Measurements from ENCODE around the gene FNDC8.
"Not testable (repeated sequence)": the region's sequence is repeated elsewhere in the genome, so short reads cannot be mapped to it uniquely, and the experiment has no call there.

The FNDC8 gene

DNA sequence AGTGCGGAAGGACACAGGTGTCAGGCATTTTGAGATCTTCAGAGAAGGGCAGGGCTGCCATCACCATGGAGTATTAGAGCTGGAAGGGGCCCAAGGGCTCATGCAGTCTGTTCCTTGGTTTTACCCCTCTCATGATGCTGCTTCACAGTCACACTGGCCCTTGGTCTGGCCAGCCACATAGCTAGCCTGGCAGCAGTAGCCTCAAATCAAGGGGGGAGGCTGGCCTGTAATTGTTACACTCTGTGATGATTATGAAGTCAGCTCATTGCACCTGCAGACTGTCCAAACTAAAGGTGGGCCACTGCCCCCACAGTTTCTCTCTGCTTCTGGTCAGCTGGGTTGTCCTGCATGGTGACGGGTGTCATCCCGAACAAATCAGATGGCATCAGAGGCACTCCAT, at the start of gene FNDC8:
FNDC8 (plus strand) TSS at position 301 of the 400 bp plus-strand sequence; CDS start at position 380, 79 bp downstream.
- no peak for DNase-seq

DNA sequence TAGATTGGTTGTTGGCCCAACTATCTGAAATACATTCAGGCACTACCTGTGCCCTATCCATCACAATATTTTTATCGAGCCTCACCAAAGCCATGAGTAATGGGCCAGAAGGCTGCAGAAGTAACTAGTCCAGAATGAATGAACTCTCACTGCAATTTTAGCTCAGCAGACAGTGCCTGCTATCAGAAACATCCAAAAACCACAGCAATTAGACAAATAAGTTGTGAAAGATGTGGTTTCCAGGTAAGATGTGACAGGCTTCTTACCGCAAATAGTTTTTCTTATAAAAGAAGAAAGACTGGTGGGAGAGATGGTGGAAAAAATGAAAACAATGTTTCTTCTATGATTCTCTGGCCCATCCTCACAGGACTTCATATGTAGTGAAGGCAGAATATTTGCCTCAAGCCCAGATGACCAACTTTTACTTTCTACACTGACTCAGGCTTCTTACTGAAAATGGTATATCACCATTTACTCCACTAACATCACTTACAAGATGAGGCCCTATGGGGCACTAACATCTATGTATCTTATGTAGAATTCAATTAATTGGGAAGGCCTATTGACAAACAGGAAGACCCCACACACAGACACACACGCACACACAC, 48.1 kb upstream of the FNDC8 start:
- DNase-seq: no peak

DNA sequence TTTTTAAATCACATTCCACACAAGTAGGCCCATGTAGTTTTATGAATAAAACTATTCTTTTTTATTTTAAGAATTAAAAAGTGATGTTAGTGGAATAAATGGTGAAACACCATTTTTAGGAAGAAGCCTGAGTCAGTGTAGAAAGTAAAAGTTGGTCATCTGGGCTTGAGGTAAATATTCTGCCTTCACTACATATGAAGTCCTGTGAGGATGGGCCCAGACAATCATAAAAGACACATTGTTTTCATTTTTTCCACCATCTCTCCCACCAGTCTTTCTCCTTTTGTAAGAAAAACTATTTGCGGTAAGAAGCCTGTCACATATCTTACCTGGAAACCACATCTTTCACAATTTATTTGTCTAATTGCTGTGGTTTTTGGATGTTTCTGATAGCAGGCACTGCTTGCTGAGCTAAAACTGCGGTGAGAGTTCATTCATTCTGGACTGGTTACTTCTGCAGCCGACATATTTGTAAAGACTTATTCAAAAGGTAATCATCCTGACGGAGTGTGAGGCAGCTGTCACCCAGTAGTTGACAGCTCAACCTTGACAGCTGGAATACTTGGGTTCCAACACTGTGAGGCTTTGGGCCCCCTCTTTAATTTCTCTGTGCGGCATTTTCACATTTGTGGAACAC, 47.3 kb upstream of the FNDC8 start:
- DNase-seq: no peak

DNA sequence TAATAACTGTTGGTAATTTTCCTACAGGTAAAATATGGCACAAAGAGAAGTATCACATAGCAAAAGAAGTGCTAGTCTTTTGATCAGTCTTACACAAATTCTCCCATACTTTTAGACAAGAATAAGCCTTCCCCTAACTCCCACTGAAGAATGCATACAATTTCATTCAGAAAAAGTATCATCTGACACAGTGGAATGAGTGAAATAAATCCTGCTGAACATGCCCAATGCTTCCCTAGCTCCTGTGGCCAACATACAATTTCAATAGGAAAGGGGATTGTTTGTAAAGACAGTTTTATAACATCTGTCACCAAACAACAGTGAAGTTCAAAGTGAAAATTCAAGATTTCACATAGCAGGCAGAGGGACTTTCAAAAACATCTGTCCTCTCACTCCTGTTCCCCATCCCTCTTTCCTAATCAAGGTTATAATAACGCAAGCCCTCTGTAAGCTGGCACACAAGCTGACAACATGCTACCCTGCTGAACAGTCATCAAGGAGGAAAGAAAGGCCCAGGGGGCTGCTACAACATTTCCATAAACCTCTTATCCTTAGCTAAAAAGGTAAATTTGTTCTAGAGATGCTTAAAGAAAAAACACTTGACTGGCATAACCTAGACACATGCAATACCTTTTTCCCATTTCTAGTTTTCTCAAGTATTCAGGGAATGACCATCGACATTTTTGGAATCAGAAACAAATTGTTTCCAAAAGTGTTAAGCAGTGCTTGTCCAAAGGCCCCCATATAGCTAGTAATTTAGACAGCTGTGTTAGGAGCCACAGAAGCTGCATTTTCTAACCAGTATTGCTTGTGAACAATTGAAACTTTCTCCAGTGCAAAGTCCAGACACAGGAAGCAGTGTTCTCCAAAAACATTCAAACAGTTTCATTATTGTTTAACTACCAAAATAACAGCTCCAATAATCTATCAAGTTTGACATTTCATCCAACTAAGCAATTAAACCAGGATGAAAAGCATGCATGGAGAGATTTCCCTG, 46.4 kb upstream of the FNDC8 start:
- no peak for DNase-seq

DNA sequence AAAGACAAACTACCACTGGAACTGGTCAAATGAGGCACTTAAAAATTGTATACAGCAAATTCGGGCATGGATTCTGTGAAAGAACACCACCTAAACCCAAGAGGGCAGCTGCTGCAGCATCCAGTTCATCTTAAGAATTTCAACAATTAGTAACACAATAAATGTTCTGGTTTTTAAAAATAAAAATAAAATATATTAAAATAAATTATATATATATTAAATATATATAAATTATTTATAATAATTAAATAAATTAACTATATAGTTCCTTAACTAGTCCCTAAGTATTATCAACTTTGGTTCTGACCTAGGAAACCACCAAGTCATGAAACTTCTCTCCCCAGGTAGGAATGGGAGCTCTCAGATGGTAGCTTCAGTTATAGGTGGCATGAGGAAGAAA, 44.5 kb upstream of the FNDC8 start:
- no peak for DNase-seq

DNA sequence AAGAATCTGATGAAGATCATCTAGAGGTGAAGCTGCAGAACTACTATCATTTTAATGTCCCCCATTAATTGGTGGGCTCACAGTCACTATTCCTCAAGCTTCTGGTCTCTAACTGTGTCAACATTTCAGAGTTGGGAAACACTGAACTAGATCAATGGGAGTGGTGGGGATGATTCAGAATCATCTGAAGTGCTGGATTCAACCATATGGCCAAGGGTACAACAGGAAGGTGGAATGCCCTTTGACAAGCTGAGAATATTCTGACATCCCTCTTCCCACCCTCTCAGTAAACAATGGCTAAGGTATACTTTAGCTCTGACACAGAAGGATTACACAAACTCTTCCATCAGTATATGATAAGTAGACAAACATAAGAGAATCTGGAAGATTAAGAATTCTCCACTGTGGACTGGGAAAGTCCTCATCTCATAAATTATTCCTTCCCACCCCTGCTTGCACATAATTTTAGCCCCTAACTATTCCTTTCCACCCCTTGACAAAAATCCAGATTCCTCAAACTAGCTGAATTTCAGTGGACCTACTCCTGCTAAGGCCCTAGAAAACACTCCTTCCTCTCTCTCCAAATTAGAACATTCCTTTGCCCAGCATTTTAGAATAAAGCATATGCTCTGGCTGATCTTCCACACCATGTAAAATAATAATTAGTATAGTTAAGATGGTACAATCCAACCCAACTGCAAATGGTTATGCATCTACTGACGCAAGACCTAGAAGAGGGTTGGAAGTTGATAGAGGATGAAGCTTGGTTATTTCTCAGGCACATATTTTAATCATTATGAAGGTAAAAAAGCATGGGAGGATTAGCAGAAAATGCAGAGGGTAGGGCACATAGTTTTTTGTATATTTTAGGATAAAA, 41.6 kb upstream of the FNDC8 start:
- no peak for DNase-seq

DNA sequence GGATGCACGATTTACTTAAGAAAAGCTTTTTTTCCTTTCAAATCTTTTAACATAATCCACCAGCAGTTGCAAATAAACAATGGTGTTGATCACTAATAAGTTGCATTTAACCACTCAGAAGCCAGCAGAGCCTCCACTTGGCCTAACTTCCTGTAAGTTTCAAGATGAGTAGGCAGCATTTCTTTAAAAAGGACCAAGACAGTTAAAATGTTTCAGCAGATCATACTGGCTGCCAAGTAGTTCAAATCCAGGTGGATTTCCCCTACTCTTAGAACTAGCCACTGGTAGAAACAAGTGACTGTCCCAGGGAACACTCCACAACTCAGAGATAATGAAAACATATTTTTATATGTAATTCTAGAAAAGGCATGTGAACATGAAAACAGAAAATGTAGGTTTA, 40.9 kb upstream of the FNDC8 start:
- DNase-seq: no peak

DNA sequence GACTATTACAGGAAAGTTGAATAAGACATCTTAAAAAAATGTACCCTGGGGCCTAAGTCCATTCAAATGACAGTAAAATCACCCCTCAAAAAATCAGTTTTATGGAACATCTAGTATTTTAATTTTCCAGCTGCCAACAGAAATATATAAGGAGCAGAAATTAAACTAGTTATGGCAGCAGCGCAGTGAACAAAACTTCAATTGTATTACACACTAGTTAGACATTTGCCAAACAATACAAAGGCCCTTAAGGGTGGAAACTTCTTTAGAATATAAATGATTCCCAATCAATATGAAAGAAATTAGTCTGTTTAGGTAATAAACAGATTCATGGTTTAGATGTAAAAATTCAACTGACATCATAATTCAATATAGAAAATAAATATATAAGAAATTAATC, 39.8 kb upstream of the FNDC8 start:
- DNase-seq: no peak

DNA sequence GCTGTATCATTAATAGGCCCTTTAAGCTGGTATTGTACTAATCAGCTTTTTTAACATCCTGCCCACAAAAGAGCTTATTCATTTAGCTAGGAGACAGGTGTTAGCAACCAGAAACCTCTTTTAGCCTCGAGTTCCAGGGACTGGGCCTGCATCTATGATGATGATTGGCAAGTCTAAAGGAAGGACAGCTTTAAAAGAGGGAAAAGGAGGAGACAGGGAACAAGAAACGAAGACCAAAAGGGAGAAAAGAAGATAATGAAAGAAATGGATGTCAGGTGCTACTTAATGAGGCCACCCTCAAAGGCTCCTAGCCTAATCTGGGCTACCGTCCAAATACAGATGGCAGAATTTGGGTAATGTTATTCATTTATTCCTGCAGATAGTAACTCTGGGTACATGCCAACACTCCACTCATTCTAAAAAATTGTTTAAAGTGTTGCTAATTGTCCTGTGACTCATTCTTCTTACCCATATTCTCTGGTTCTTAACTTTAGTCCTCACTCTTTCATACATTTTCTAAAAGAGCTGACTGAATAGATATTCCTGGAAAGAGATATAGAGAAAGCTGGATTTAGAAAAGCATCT, 39.2 kb upstream of the FNDC8 start:
- no peak for DNase-seq

DNA sequence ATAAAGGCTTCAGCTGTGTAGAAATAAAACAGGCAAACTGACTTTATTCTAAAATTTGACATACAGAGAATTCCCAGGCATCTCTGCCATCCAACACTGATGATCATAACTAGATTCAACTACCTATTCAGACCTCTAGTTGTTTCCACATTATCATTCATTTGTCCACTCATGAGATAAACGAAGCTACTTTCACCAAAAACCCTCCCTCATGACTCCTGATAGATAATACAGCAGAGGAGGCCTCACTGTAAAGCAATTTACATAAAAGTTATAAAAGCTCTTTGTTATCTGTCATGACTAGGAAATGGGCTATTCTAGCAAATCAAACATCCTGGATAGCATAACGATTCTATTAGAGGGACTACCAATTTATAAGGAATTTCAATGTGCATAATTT, 38.3 kb upstream of the FNDC8 start:
- no peak for DNase-seq

DNA sequence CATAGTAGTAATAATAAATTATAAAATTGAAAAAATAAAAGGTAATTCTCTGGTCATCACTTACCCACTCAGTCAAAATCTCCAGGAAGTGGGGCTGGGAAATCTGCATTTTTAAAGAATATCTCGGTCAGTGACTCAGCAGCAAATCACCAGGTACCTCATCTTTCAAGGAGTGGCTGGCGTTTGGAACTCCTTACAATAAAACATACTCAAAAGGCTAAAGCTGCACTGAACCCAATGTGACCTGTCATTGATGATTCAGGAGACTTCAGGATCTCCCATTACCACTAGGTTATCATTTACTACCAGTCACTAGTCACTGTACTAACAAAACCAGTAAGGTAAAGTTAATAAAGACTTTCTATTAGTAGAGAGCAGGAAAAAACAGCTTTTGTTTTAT, 36.4 kb upstream of the FNDC8 start:
- no peak for DNase-seq

DNA sequence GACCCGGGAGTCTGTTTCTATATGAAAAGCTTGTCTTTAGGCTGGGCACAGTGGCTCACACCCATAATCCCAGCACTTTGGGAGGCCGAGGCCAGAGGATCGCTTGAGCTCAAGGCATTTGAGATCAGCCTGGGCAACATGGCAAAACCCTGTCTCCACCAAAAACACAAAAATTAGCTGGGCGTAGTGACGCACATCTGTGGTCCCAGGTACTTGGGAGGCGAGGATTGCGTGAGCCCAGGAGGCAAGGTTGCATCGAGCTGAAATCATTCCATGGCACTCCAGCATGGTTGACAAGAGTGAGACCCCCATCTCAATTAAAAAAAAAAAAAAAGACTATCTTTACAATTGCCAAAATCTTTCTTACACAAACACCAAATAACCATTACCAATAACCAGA, 35.3 kb upstream of the FNDC8 start:
- DNase-seq: no peak

DNA sequence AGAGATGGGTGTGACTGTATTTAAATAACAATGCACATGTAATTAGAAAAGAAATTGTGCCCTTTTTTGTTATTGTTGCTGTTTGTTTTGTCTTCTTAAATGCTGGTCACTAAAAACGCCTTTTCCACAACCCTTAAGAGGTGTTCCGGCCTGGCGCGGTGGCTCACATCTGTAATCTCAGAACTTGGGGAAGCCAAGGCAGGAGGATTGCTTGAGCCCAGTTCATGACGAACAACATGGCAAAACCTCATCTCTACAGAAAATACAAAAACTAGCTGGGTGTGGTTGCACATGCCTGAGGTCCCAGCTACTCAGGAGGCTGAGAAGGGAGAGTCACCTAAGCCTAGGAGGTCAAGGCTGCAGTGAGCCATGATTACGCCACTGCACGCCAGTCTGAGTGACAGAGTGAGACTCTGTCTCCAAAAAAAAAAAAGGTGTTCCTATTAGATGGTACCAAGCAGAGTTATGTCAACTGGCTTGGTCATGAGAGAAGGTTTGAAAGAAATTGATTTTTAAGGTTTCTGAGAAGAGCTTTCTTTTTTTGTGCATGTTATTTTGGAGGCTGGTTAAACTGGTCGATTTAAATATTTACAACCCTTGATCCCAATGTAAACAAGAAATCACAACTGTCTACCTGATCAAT, 34.4 kb upstream of the FNDC8 start:
- no peak for DNase-seq

DNA sequence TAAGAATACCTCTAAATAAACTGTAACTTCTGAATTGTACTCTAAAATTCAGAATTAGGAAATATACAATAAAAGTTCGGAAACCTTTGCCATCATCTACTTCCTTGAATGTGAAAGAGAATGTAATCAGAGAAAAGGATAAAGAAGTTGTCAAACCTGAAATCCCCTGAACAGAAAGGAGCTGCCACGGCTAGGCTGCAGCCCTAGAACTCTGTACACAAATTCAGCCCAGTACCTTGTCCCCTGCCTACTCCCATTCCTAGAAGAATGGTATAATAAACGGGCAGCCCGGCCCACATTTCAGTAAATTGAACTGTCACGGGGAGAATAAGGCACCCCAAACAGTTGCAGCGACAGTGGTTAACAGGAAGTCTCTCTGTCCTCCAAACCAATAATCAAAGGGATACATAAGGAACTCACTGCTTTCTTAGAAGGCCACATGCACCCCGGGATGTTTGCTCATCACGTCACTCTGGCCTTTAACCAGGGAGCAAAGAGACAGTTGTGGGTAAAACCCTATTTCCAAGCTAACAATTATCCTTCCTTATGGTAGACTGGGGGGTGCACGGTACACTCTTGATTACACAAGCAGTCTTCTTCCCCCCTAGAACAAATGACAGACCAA, 33.6 kb upstream of the FNDC8 start:
- peak; percentile 45 for DNase-seq

DNA sequence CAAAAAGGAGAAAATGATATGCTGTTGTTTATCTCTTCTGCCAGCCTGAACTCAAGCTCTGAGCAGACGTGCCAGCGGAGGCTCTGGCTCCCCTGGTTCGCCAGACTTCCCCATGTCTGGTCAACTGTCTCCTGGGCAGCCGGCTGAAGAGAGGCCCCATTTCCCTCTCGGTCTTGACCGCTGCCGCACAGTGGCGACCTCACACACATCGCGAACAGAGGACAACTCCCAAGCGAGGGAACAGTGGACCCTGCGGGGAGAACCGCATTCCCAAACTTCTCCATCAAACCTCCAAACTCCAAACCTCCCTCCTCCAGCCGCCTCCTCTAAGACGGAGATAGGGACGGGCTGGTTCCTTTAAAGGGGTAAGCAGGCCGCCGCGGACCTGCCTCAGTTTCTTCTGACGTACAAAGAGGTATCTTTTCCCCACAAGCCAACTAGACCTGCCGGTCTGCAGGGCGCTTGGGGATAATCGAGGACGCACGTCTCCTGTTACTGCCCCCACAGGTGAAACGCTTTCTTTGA, 33.0 kb upstream of the FNDC8 start:
- peak; percentile 65 for DNase-seq

DNA sequence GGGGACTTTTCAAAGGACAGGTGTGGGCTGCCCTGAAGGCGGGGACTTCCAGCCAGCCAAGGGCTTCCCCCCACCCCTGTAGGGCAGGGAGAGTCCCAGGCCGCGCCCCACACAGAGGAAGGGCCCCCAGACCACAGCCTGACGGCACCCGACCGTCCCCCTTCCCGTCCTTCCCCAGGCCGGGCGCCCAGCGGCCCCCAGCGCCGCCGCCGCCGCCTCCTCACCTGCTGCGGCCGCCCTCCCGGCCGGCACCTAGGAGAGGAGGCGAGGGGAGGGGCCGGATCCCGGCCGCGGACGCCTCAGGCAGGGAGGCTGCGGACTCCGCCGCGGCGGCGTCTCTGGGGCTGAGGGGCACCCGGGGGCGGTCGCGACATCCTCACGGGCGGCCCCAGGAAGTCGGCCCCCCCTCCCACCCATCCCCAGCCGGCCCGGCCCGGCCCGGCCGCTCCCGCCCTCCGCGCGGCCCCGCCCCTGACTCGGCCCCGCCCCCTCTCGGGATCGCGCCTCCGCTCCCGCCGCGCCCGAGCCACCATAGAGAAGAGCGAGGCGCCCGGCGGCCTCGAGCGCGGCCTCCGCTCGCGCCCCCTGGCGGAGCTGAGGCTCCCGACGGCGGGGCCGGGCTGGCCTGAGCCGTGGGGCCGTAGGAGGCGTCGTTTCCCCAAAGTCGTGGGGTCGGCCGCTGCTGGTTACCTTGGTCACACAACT, 32.4 kb upstream of the FNDC8 start:
- DNase-seq: peak; percentile 93

DNA sequence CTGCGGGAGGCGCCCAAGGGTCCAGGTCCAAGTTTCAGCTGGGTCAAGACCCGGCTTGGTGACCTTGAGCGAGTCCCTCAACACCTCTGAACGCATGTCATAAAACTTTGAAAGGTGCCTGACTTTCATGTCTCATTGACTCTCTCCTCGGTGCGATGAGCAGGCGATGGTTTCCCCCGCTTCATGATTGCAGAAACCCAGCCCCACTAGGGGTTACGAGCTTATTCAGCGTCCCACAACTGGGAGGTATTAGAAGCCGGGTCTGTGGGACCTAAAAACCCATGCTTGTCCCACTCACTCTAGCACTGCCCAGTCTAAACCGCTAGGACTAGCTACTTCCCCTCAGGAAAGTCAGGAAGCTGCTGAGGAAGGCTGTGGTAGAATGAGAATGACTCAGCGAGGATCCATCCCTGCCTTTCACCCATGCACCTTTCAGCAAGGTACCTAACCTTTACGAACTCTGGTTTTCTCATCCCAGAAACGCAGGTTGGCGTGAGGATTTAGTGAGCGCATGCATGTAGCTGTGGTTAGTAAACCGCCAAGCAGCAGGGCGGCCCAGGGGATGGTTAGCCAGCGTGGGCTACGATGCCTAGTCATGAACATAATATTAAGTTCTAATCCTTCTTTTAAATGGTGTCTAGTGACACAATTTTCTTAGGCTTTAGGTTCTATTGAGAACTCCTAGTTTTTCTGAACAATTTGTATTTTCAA, 31.7 kb upstream of the FNDC8 start:
- no peak for DNase-seq

DNA sequence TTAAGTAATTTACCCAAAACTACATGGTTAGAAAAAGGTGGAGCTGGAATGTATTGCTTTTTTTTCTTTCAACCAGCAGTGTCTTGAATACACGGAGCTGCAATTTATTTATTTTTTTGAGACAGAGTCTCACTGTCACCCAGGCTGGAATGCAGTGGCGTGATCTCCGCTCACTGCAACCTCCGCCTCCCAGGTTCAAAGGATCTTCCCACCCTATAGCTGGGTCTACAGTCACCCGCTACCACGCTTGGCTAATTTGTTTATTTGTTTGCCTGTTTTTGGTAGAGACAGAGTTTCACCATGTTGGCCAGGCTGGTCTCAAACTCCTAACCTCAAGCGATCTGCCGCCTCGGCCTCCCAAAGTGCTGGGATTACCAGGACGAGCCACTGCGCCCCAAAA, 30.7 kb upstream of the FNDC8 start:
- not testable (repeated sequence) for DNase-seq

DNA sequence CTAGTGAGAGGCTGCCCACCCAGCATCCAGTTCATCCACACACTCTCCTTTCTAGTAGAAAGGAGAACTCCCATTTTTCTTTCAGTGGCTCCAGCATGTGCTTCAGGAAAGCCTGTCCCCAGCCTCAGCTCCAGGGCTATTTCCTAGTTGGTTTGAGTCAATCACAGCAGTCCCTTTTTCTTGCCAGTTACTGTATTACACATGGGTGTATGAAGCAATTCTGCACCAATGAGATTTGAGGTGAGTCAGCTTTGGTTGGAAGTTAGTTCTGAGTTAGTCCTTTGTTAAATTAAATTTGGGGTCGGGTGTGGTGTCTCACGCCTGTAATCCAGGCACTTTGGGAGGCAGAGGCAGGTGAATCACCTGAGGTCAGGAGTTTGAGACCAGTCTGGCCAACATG, 26.5 kb upstream of the FNDC8 start:
- no peak for DNase-seq

DNA sequence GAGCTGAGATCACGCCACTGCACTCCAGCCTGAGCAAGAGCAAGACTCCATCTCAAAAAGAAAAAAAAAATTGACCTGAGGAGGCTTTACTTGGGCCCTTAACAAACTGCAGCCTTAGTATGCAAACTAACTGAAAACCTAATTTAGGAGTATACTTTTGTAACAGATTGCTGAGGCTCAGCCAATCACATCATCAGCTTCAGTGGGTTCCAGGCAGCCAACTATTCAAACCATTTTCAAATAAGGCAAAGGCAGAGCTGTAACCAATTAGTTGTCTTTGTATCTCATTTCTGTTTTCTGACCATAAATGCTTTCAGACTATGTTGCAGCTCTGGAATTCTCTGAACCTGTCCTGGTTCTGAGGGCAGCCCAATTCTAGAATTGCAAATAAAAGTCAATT, 25.7 kb upstream of the FNDC8 start:
- DNase-seq: no peak

Data from right forelimb (tissue), 1 donor.